ENCODE results near the gene ATMIN. TPM values are rescaled to one million over a fixed set of nuclear protein-coding genes. Genes with fewer than 3 reads are reported as not detected.

The ATMIN gene
- total and polyA plus RNA-seq, 4 donors: 6.8 to 17.8 (median 12.3) TPM

- peak overlapping the region in 1 of 2 donors; percentile 33 for H3K9ac ChIP-seq (ENCODE audit: low read depth in 1 of 2, low read length in 2 of 2)
- no peaks in the 10 kb centered on the region for H3K9me3 ChIP-seq (ENCODE audit: control insufficient read depth in 4 of 4, low read length in 3 of 4)
- H3K27me3 ChIP-seq (ENCODE audit: control insufficient read depth in 4 of 4, insufficient read depth in 4 of 4, low read length in 3 of 4): no peaks in the 10 kb centered on the region
- peak overlapping the region; percentile 73 to 86 for H3K27ac ChIP-seq (ENCODE audit: low read depth in 1 of 2, low read length in 2 of 2)
- H3K4me1 ChIP-seq (ENCODE audit: control insufficient read depth in 4 of 4, insufficient read depth in 4 of 4, low read length in 3 of 4): peaks cover 0 to 18% (median 7%) of the 10 kb centered on the region in 4 donors
- WGBS: 44% methylated on average over 21 of the region's 21 CpGs
- peaks cover 0 to 1% (median 0%) of the 10 kb centered on the region in 4 donors for H3K36me3 ChIP-seq (ENCODE audit: control insufficient read depth in 4 of 4, insufficient read depth in 3 of 4, low read depth in 1 of 4, low read length in 3 of 4)
- peak overlapping the region in 2 of 3 donors; percentile 27 to 65 for H3K4me3 ChIP-seq (ENCODE audit: low read depth in 1 of 3, low read length in 3 of 3)
- DNase-seq (ENCODE audit: low spot score): no peak
- TF ChIP-seq RXRA (IDR thresholded peaks at IDR 0.05): no peak
- peak; percentile 18 for TF ChIP-seq YY1 (IDR thresholded peaks at IDR 0.05)
- no peak for TF ChIP-seq ZBTB33 (IDR thresholded peaks at IDR 0.05)
- no peak for TF ChIP-seq FOXA1 (IDR thresholded peaks at IDR 0.05)
These were observed 59.2 kb downstream of the ATMIN start for GRCh38 chr16:81094771-81095251.

GRCh38 chr16:81095653-81095952 lies 60.0 kb downstream of the ATMIN start:
- WGBS: under 1% methylated on average over 22 of the region's 22 CpGs
- TF ChIP-seq TAF1 (conservative IDR thresholded peaks at IDR 0.05): no peak
- TF ChIP-seq HNF4A (conservative IDR thresholded peaks at IDR 0.05): peak in 1 of 2 donors; percentile 28
- TF ChIP-seq YY1 (IDR thresholded peaks at IDR 0.05): peak; percentile 0
- peak overlapping the region; percentile 4 to 57 for H3K9ac ChIP-seq (ENCODE audit: low read depth in 1 of 2, low read length in 2 of 2)

GRCh38 chr16:81095953-81096714 lies 60.5 kb downstream of the ATMIN start, which contains the start of gene GCSH:
TSS of gene GCSH (minus strand) at chr16:81096395. CDS start at chr16:81096278, 117 bp downstream.
- TF ChIP-seq GABPA (IDR thresholded peaks at IDR 0.05 in 1 of 2, conservative IDR thresholded peaks at IDR 0.05 in 1 of 2): peak in 1 of 2 donors; percentile 77
- peak; percentile 62 to 76 for TF ChIP-seq EGR1 (IDR thresholded peaks at IDR 0.05; ENCODE audit: low read depth in 2 of 2)
- peak; percentile 40 for TF ChIP-seq REST (IDR thresholded peaks at IDR 0.05)
- TF ChIP-seq FOXA1 (IDR thresholded peaks at IDR 0.05): no peak
- peak; percentile 79 for TF ChIP-seq SP1 (IDR thresholded peaks at IDR 0.05)
- peak; percentile 61 for TF ChIP-seq MAX (IDR thresholded peaks at IDR 0.05)
- no peak for TF ChIP-seq HNF4A (conservative IDR thresholded peaks at IDR 0.05)
- TF ChIP-seq YY1 (IDR thresholded peaks at IDR 0.05): no peak
- peak; percentile 36 to 55 for TF ChIP-seq RXRA (IDR thresholded peaks at IDR 0.05)
- H3K4me3 ChIP-seq (ENCODE audit: low read depth in 1 of 3, low read length in 3 of 3): peak within 1 kb of the TSS; percentile 21 to 78 (median 65)
- no peaks in the 10 kb centered on the region for H3K27me3 ChIP-seq (ENCODE audit: control insufficient read depth in 4 of 4, insufficient read depth in 4 of 4, low read length in 3 of 4)
- H3K36me3 ChIP-seq (ENCODE audit: control insufficient read depth in 4 of 4, insufficient read depth in 3 of 4, low read depth in 1 of 4, low read length in 3 of 4): no peaks in the 10 kb centered on the region
- peak within 1 kb of the TSS; percentile 73 to 86 for H3K27ac ChIP-seq (ENCODE audit: low read depth in 1 of 2, low read length in 2 of 2)
- peak within 1 kb of the TSS; percentile 4 to 57 for H3K9ac ChIP-seq (ENCODE audit: low read depth in 1 of 2, low read length in 2 of 2)
- no peaks in the 10 kb centered on the region for H3K9me3 ChIP-seq (ENCODE audit: control insufficient read depth in 4 of 4, low read length in 3 of 4)
- peak; percentile 98 for DNase-seq (ENCODE audit: low spot score)
- WGBS: 4% methylated on average over 80 of the region's 83 CpGs
- H3K4me1 ChIP-seq (ENCODE audit: control insufficient read depth in 4 of 4, insufficient read depth in 4 of 4, low read length in 3 of 4): peaks cover 0 to 18% (median 7%) of the 10 kb centered on the region in 4 donors

More at GRCh38 chr16:81095653-81095952, 60.0 kb downstream of the ATMIN start:
- no peak for DNase-seq (ENCODE audit: low spot score)
- peaks cover 0 to 18% (median 7%) of the 10 kb centered on the region in 4 donors for H3K4me1 ChIP-seq (ENCODE audit: control insufficient read depth in 4 of 4, insufficient read depth in 4 of 4, low read length in 3 of 4)
- H3K9me3 ChIP-seq (ENCODE audit: control insufficient read depth in 4 of 4, low read length in 3 of 4): no peaks in the 10 kb centered on the region
- peak overlapping the region; percentile 21 to 78 (median 65) for H3K4me3 ChIP-seq (ENCODE audit: low read depth in 1 of 3, low read length in 3 of 3)
- H3K27ac ChIP-seq (ENCODE audit: low read depth in 1 of 2, low read length in 2 of 2): peak overlapping the region; percentile 73 to 86
- no peaks in the 10 kb centered on the region for H3K27me3 ChIP-seq (ENCODE audit: control insufficient read depth in 4 of 4, insufficient read depth in 4 of 4, low read length in 3 of 4)
- H3K36me3 ChIP-seq (ENCODE audit: control insufficient read depth in 4 of 4, insufficient read depth in 3 of 4, low read depth in 1 of 4, low read length in 3 of 4): no peaks in the 10 kb centered on the region

Measured in liver (tissue), 9 donors.